GM12873 (cell line): ENCODE data around the gene ST6GALNAC6.

Source experiments
- CTCF ChIP-seq: IDR thresholded peaks from 2 replicates; pipeline ENCODE4 v1.5.1; 2012; ENCODE audit warnings: low read depth, mild to moderate bottlenecking, moderate library complexity, low read length, control low read depth; ENCODE audit not compliant: insufficient read depth; ENCODE audit errors: missing control alignments

Gene ST6GALNAC6

GRCh38 chr9:127895811-127896210 lies 3.6 kb downstream of the ST6GALNAC6 start:
- TF ChIP-seq CTCF = no peak

- TF ChIP-seq CTCF = no peak
Observed at GRCh38 chr9:127893392-127893791, 6.0 kb downstream of the ST6GALNAC6 start.

- TF ChIP-seq CTCF = no peak
Observed at GRCh38 chr9:127892831-127893230, 6.6 kb downstream of the ST6GALNAC6 start.

GRCh38 chr9:127890053-127890452 lies 9.3 kb downstream of the ST6GALNAC6 start:
- no peak for TF ChIP-seq CTCF

GRCh38 chr9:127887792-127888191 lies 11.6 kb downstream of the ST6GALNAC6 start:
- peak; percentile 45 for TF ChIP-seq CTCF

- no peak for TF ChIP-seq CTCF
Observed at GRCh38 chr9:127886401-127886972, 12.9 kb downstream of the ST6GALNAC6 start.

GRCh38 chr9:127885508-127886281 lies 13.7 kb downstream of the ST6GALNAC6 start:
- no peak for TF ChIP-seq CTCF
